CD14-positive monocyte (primary cell): ENCODE measurements around the gene KRT74. TPM values are rescaled to one million over a fixed set of nuclear protein-coding genes. Genes with fewer than 3 reads are reported as not detected.

Experiments
- DNase-seq, 3 donors: peaks; one replicate each; pipeline ENCODE4 v3.0.0-alpha.2; 2011 to 2022
- H2AFZ ChIP-seq: 2 replicates; pipeline ENCODE4 v1.6.0; 2012; ENCODE audit warnings: mild to moderate bottlenecking, low read depth, low read length, inconsistent platforms; ENCODE audit not compliant: insufficient read depth, poor library complexity, severe bottlenecking
- H3K27ac ChIP-seq, 2 donors: 1 replicate in 1 of 2; 2 replicates in 1 of 2; pipeline ENCODE4 v1.5.1; 2012 to 2013; ENCODE audit warnings: low read length in 2 of 2, control low read depth in 1 of 2, inconsistent platforms in 1 of 2, low read depth in 1 of 2, mild to moderate bottlenecking in 1 of 2
- H3K27me3 ChIP-seq, 2 donors: one replicate each; pipeline versions ENCODE4 v1.6.0 to v1.6.1; 2011 to 2013; ENCODE audit warnings: low read length in 2 of 2; ENCODE audit not compliant: control insufficient read depth in 2 of 2, insufficient read depth in 2 of 2
- H3K36me3 ChIP-seq, 2 donors: replicated peaks in 1 of 2; 1 replicate in 1 of 2; 2 replicates in 1 of 2; pipeline versions ENCODE4 v1.5.1 to v1.6.1; 2012 to 2013; ENCODE audit warnings: low read length in 2 of 2, control low read depth in 1 of 2, inconsistent platforms in 1 of 2, mild to moderate bottlenecking in 1 of 2; ENCODE audit not compliant: insufficient read depth in 2 of 2, control insufficient read depth in 1 of 2
- H3K4me1 ChIP-seq, 2 donors: 1 replicate in 1 of 2; 2 replicates in 1 of 2; pipeline versions ENCODE4 v1.5.1 to v1.6.1; 2012 to 2013; ENCODE audit warnings: low read length in 2 of 2, control low read depth in 1 of 2, inconsistent platforms in 1 of 2, mild to moderate bottlenecking in 1 of 2, moderate library complexity in 1 of 2; ENCODE audit not compliant: insufficient read depth in 2 of 2, control insufficient read depth in 1 of 2
- H3K4me2 ChIP-seq: replicated peaks from 2 replicates; pipeline ENCODE3; 2012; ENCODE audit warnings: low read length, moderate library complexity, mild to moderate bottlenecking; ENCODE audit not compliant: poor library complexity, severe bottlenecking; ENCODE audit errors: extremely low read depth
- H3K4me3 ChIP-seq, 3 experiments: fragments of 200-600 bp in 1 of 3; sonication (generic) in 1 of 3; replicated peaks in 1 of 3; 1 replicate in 2 of 3; 2 replicates in 1 of 3; pipeline ENCODE4 v1.5.1; 2011 to 2013; ENCODE audit warnings: low read length in 3 of 3, mild to moderate bottlenecking in 3 of 3, control low read depth in 2 of 3, low read depth in 2 of 3, inconsistent platforms in 1 of 3, moderate library complexity in 1 of 3
- H3K79me2 ChIP-seq: 2 replicates; pipeline ENCODE4 v1.6.0; 2012; ENCODE audit warnings: mild to moderate bottlenecking, control low read depth, inconsistent platforms, low read length, moderate library complexity; ENCODE audit not compliant: insufficient read depth
- H3K9ac ChIP-seq: 2 replicates; pipeline ENCODE4 v1.6.0; 2017; ENCODE audit warnings: low read length, mild to moderate bottlenecking; ENCODE audit not compliant: insufficient read depth, poor library complexity, severe bottlenecking
- H3K9me3 ChIP-seq, 2 donors: replicated peaks in 1 of 2; 1 replicate in 1 of 2; 2 replicates in 1 of 2; pipeline versions ENCODE4 v1.5.1 to v1.6.1; 2012 to 2013; ENCODE audit warnings: low read length in 2 of 2, control low read depth in 1 of 2; ENCODE audit not compliant: control insufficient read depth in 1 of 2, insufficient read depth in 1 of 2
- H4K20me1 ChIP-seq: 2 replicates; pipeline ENCODE4 v1.6.0; 2012; ENCODE audit warnings: mild to moderate bottlenecking, low read length, control low read depth, moderate library complexity; ENCODE audit not compliant: insufficient read depth
- H3K27ac Mint-ChIP-seq, 7 donors: one replicate each; pipeline ENCODE4 v1.8.0; 2020; ENCODE audit warnings: mild to moderate bottlenecking in 7 of 7, mixed read lengths in 7 of 7, moderate library complexity in 6 of 7, inconsistent platforms in 2 of 7
- H3K27me3 Mint-ChIP-seq, 3 donors: one replicate each; pipeline ENCODE4 v1.8.0; 2021 to 2022; ENCODE audit warnings: low read depth in 3 of 3, mild to moderate bottlenecking in 3 of 3, mixed read lengths in 3 of 3, moderate library complexity in 3 of 3, inconsistent platforms in 1 of 3
- H3K36me3 Mint-ChIP-seq, 2 donors: one replicate each; pipeline ENCODE4 v1.8.0; 2020; ENCODE audit warnings: mixed read lengths in 2 of 2, inconsistent platforms in 1 of 2, mild to moderate bottlenecking in 1 of 2
- H3K4me1 Mint-ChIP-seq: one replicate; pipeline ENCODE4 v1.8.0; 2020; ENCODE audit warnings: mild to moderate bottlenecking, mixed read lengths
- H3K4me3 Mint-ChIP-seq, 2 donors: one replicate each; pipeline ENCODE4 v1.8.0; 2020; ENCODE audit warnings: mild to moderate bottlenecking in 2 of 2, mixed read lengths in 2 of 2, moderate library complexity in 1 of 2
- H3K9me3 Mint-ChIP-seq, 7 donors: one replicate each; pipeline ENCODE4 v1.8.0; 2020 to 2022; ENCODE audit warnings: mixed read lengths in 7 of 7, mild to moderate bottlenecking in 6 of 7, moderate library complexity in 6 of 7, inconsistent platforms in 2 of 7
- CTCF ChIP-seq: fragments of 200-600 bp; IDR thresholded peaks from one replicate; pipeline ENCODE4 v1.8.0; 2022; ENCODE audit warnings: antibody characterized with exemption, mild to moderate bottlenecking
- WGBS: methylation state at CpG from one replicate; pipeline ENCODE4 v1.1.5; 2013; ENCODE audit warnings: missing lambda C conversion rate; ENCODE audit not compliant: insufficient coverage; 5-methylcytosine and 5-hydroxymethylcytosine counted together
- intact Hi-C, 2 donors: fragments of 100-400 bp; cut with micrococcal nuclease; formaldehyde crosslinking; loops; one replicate each; pipeline versions ENCODE4 v1.15.0 to v1.15.1; 2023
- polyA plus RNA-seq, 3 donors: library from polyadenylated mRNA; depleted of rRNA in 1 of 3; unstranded in 2 of 3; stranded (reverse) in 1 of 3; fragments of 300-500 nt in 2 of 3; fragments of >200 nt in 1 of 3; fragmentation: Illumina TruSeq in 2 of 3; gene quantifications; 1 replicate in 2 of 3; 2 replicates in 1 of 3; pipeline ENCODE4 v1.2.3, GENCODE V29; 2012 to 2021

Gene KRT74
- polyA plus RNA-seq, 3 donors: not detected

GRCh38 chr12:52525661-52526499 is 47.8 kb downstream of the KRT74 start:
- Mint-ChIP-seq H3K36me3 (no peaks in the 10 kb centered on the region), H3K4me1 (no peaks in the 10 kb centered on the region), H3K4me3 (no peak overlapping the region), H3K27me3 (peaks cover 0 to 6% (median 6%) of the 10 kb centered on the region in 3 donors), H3K27ac (no peak overlapping the region), H3K9me3 (no peaks in the 10 kb centered on the region)
- H4K20me1 ChIP-seq: no peaks in the 10 kb centered on the region
- no peaks in the 10 kb centered on the region for H3K36me3 ChIP-seq
- H3K27ac ChIP-seq: no peak overlapping the region
- H3K27me3 ChIP-seq: no peaks in the 10 kb centered on the region
- no peaks in the 10 kb centered on the region for H3K9me3 ChIP-seq
- intact Hi-C loops: no loop called here
- peaks cover 0 to under 1% of the 10 kb centered on the region in 2 donors for H3K4me1 ChIP-seq
- no peak for DNase-seq
- H3K79me2 ChIP-seq: no peaks in the 10 kb centered on the region
- no peak overlapping the region for H3K4me3 ChIP-seq
- H2AFZ ChIP-seq: no peak overlapping the region
- WGBS: 89% methylated on average over 9 of the region's 13 CpGs
- TF ChIP-seq CTCF: no peak
- H3K4me2 ChIP-seq: no peak overlapping the region
- no peak overlapping the region for H3K9ac ChIP-seq

- TF ChIP-seq CTCF: no peak
- Histone ChIP-seq H2AFZ (no peak overlapping the region), H3K9ac (no peak overlapping the region), H3K79me2 (no peaks in the 10 kb centered on the region), H3K27me3 (no peaks in the 10 kb centered on the region), H3K27ac (no peak overlapping the region), H3K4me1 (no peaks in the 10 kb centered on the region), H3K4me3 (no peak overlapping the region), H3K4me2 (no peak overlapping the region), H4K20me1 (no peaks in the 10 kb centered on the region), H3K9me3 (no peaks in the 10 kb centered on the region), H3K36me3 (no peaks in the 10 kb centered on the region)
- Mint-ChIP-seq H3K9me3 (no peaks in the 10 kb centered on the region), H3K36me3 (no peaks in the 10 kb centered on the region), H3K27me3 (peaks cover 0 to 6% (median 6%) of the 10 kb centered on the region in 3 donors), H3K4me3 (no peak overlapping the region), H3K27ac (no peak overlapping the region), H3K4me1 (no peaks in the 10 kb centered on the region)
- 60% methylated on average over 1 of the region's 5 CpGs for WGBS
- no peak for DNase-seq
- intact Hi-C loops: no loop called here
Observed at GRCh38 chr12:52524898-52525591, 48.6 kb downstream of the KRT74 start.
